Right cardiac atrium (tissue), 5 donors: ENCODE results near the gene DOCK9. TPM values are rescaled to one million over a fixed set of nuclear protein-coding genes. Genes with fewer than 3 reads are reported as not detected.
"Not testable (repeated sequence)": the region's sequence is repeated elsewhere in the genome, so short reads cannot be mapped to it uniquely, and the experiment has no call there.

ENCODE experiments used
- ATAC-seq, 2 donors: fragments of 200-7000 bp; cut with Tn5 transposase; one replicate each; pipeline versions ENCODE4 v1.8.0 to v1.9.1; 2020; ENCODE audit warnings: moderate library complexity in 2 of 2, mild to moderate bottlenecking in 1 of 2
- DNase-seq, 3 donors: peaks; one replicate each; pipeline ENCODE4 v3.0.0-alpha.2; 2020
- H3K27ac ChIP-seq: one replicate; pipeline ENCODE4 v1.5.1; 2013; ENCODE audit warnings: mild to moderate bottlenecking, low read length, control low read depth, moderate library complexity
- H3K27me3 ChIP-seq: one replicate; pipeline ENCODE4 v1.6.1; 2013; ENCODE audit not compliant: control insufficient read depth, insufficient read depth
- H3K4me1 ChIP-seq: one replicate; pipeline ENCODE4 v1.6.1; 2013; ENCODE audit warnings: low read length; ENCODE audit not compliant: control insufficient read depth, insufficient read depth
- H3K4me3 ChIP-seq: one replicate; pipeline ENCODE4 v1.5.1; 2013; ENCODE audit warnings: low read length, control low read depth
- H3K9me3 ChIP-seq: one replicate; pipeline ENCODE4 v1.6.1; 2013; ENCODE audit warnings: low read length; ENCODE audit not compliant: control insufficient read depth
- WGBS: extraction: QIAGEN DNeasy Blood & Tissue Kit; methylation state at CpG from one replicate; pipeline ENCODE4 v1.1.7; 2013; 5-methylcytosine and 5-hydroxymethylcytosine counted together
- intact Hi-C, 4 donors: fragments of 100-400 bp; cut with DNase I; formaldehyde crosslinking; loops; one replicate each; pipeline versions ENCODE4 v1.11.0 to v1.14.0; 2022 to 2023
- polyA plus RNA-seq: library from polyadenylated mRNA; stranded (reverse); fragments of 200-250 nt; gene quantifications from one replicate; pipeline ENCODE4 v1.2.3, GENCODE V29; 2013
- total RNA-seq, 4 donors: library from RNA; stranded (reverse); fragmentation: NEBNext Ultra II Directional; extraction: Animal tissue kit (Norgen Biotek cat#: 25700); gene quantifications; one replicate each; pipeline ENCODE4 v1.2.1, GENCODE V29; 2021
- donor health status: healthy with polysubstance abuse.
- donor health status: DM: no; HTN: yes; CAD: no.
- donor health status: DM: no; HTN: no; CAD: no.
- donor health status: DM: no; HTN: yes; CAD: no; lungs with severe emphysema.
- donor health status: DM: yes; HTN: yes; CAD: no.

The DOCK9 gene
- total and polyA plus RNA-seq, 5 donors: 26.8 to 59.7 (median 55.4) TPM

DNA sequence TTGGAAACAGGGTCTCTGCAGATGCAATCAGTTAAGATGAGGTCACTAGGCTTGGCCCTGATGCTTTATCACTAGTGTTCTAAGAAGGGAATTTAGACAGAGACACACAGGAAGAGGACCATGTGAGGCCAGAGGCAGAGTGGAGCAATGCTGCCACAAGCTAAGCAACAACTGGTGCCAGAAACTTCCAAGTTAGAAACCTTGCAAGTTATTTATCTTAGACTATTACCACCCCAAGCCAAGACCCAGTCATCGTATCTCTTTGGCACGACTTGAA lies 81.1 kb downstream of the DOCK9 start:
- Histone ChIP-seq H3K9me3 (no peaks in the 10 kb centered on the region), H3K4me1 (peaks cover 4% of the 10 kb centered on the region), H3K27me3 (no peaks in the 10 kb centered on the region), H3K4me3 (no peak overlapping the region), H3K27ac (no peak overlapping the region)
- WGBS: 52% methylated on average over 2 of the region's 2 CpGs
- DNase-seq (no peak), ATAC-seq (peak in 1 of 2 donors; percentile 43)
- intact Hi-C loops: no loop called here

DNA sequence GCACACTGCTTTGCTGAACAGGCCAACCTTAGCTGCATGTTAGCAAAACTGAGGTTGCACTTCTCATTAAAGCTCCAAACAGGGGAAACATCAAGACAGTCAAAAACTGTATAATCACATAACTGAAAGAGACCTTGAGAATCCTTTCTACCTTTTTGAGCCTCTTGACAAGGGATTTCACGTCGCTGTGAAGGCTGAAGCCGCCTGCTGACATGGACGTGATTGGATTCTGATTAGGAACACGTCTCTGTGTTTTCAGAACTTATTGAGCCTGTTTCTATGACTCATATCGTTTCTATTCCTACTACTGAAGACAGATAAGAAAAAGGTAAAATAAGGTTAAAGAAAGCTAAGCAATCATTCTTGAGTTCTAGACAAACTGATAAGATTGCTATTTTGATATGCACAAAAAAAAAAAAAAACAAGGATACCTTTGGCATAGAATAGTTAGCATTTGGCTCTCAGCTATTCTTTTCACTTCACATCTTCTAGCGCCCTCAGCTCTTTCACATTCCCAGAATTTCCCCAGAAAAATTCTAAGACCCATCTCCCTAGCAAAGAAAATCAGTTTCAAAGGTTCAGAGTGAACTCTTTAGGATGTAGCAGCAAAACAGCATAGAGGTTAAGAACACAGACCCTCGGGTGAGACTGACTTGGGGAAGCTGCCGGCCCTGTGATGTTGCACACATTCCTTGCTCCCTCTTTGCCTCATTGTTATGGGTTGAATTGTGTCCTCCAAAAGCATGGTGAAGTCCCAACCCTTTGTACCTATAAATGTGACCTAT lies 81.6 kb downstream of the DOCK9 start:
- intact Hi-C loops: no loop called here
- Histone ChIP-seq H3K4me1 (peaks cover 4% of the 10 kb centered on the region), H3K27ac (no peak overlapping the region), H3K9me3 (no peaks in the 10 kb centered on the region), H3K4me3 (no peak overlapping the region), H3K27me3 (no peaks in the 10 kb centered on the region)
- DNase-seq (no peak), ATAC-seq (no peak)
- 80% methylated on average over 9 of the region's 9 CpGs for WGBS

DNA sequence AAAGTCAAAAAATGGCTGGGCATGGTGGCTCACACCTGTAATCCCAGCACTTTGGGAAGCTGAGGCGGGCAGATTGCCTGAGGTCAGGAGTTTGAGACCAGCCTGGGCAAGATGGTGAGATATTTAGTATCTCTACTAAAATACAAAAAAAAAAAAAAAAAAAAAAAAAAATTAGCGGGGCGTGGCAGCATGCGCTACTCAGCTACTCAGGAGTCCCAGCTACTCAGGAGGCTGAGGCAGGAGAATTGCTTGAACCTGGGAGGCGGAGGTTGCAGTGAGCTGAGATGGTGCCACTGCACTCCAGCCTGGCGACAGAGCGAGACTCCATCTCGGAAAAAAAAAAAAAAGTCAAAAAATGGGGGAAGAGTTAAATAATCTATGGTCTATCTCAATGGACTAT lies 83.0 kb downstream of the DOCK9 start:
- intact Hi-C loops: loop anchor here in 1 of 4 donors (5.0 kb wide), 1 partner anchor 142 kb away; no protein-coding TSS in a partner anchor
- not testable (repeated sequence) for H3K4me1 ChIP-seq, H3K9me3 ChIP-seq, H3K27ac ChIP-seq, H3K27me3 ChIP-seq, H3K4me3 ChIP-seq, ATAC-seq, DNase-seq
- WGBS: 97% methylated on average over 8 of the region's 8 CpGs

DNA sequence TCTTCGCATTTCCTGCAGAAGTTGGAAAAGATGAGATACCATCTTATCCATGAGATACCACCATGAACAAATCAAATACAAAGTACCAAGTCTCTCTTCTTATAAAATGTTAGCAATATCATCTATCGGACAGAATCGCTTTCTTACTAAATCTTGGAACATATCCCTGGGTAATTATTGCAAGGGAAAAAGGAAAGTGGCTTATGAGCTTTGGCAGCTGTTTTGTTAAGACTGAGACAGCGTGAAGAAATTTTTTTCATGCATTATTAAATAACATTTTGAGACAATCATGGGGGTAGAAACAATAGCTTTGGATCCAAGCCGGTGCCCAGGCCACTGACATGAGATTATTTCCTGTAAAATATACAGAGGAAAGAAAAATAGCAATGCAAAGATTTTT lies 84.5 kb downstream of the DOCK9 start:
- Histone ChIP-seq H3K4me3 (no peak overlapping the region), H3K9me3 (no peaks in the 10 kb centered on the region), H3K27ac (no peak overlapping the region), H3K4me1 (peaks cover 7% of the 10 kb centered on the region), H3K27me3 (no peaks in the 10 kb centered on the region)
- ATAC-seq (no peak), DNase-seq (no peak)
- intact Hi-C loops: loop anchor here in 1 of 4 donors (5.0 kb wide), 1 partner anchor 144 kb away; no protein-coding TSS in a partner anchor
- 50% methylated on average over 5 of the region's 5 CpGs for WGBS

DNA sequence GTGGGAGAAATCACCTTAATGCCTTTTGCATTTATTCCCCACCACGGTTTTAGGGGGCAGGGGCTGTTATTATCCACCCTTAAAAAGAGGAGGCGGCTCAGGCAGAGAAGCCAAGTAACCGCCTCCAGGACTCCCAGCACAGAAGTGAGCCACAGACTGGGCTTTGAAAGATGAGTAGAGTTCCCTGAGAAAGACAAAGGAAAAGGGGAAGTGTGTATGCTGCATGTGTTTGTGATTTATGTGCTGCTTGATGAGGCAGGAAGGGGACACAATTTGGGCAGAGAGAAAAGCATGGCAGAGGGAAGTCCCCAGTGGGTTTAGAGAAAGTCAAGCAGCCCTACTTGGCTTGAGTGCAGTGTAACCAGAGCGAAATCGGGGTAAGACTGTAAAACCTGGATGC lies 85.0 kb downstream of the DOCK9 start:
- no peak for DNase-seq
- WGBS: 57% methylated on average over 5 of the region's 5 CpGs
- Histone ChIP-seq H3K4me1 (peaks cover 7% of the 10 kb centered on the region), H3K9me3 (no peaks in the 10 kb centered on the region), H3K27ac (no peak overlapping the region), H3K4me3 (no peak overlapping the region), H3K27me3 (no peaks in the 10 kb centered on the region)
- intact Hi-C loops: loop anchor here in 1 of 4 donors (5.0 kb wide), 1 partner anchor 144 kb away; no protein-coding TSS in a partner anchor
- peak in 1 of 2 donors; percentile 15 for ATAC-seq

GRCh38 chr13:98892077-98892476 lies 85.8 kb downstream of the DOCK9 start:
- WGBS: 51% methylated on average over 3 of the region's 3 CpGs
- Histone ChIP-seq H3K27ac (no peak overlapping the region), H3K4me3 (no peak overlapping the region), H3K9me3 (no peaks in the 10 kb centered on the region), H3K27me3 (no peaks in the 10 kb centered on the region), H3K4me1 (peaks cover 7% of the 10 kb centered on the region)
- intact Hi-C loops: loop anchor here in 1 of 4 donors (5.0 kb wide), 1 partner anchor 145 kb away; no protein-coding TSS in a partner anchor
- no peak for DNase-seq
- ATAC-seq: peak in 1 of 2 donors; percentile 25

DNA sequence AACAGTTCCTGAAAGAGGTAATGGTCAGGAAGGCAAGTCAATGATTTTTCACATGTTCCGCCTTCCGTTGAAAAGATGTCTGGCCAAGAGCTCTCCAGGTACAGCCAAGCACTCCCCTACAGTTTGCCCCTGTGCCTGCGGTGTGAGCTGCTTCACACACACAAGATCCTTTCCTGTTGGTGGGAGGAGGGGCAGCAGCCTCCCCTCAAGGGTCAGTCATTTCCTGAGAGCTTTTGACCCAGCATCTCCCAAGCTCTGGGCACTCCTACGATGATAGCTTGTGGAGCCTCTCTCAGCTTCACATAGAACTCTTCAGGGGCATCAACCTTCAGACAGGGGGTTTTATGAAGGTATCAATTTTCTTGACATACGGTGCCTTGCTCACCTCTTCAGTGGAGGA lies 86.9 kb downstream of the DOCK9 start:
- Histone ChIP-seq H3K9me3 (no peaks in the 10 kb centered on the region), H3K4me1 (peaks cover 7% of the 10 kb centered on the region), H3K27me3 (no peaks in the 10 kb centered on the region), H3K27ac (no peak overlapping the region), H3K4me3 (no peak overlapping the region)
- 75% methylated on average over 5 of the region's 5 CpGs for WGBS
- DNase-seq (no peak), ATAC-seq (peak in 1 of 2 donors; percentile 41)
- intact Hi-C loops: loop anchor here in 1 of 4 donors (5.0 kb wide), 1 partner anchor 146 kb away; no protein-coding TSS in a partner anchor

- intact Hi-C loops: loop anchor here in 1 of 4 donors (5.0 kb wide), 1 partner anchor 147 kb away; no protein-coding TSS in a partner anchor
- no peaks in the 10 kb centered on the region for H3K27me3 ChIP-seq
- no peak overlapping the region for H3K4me3 ChIP-seq
- H3K9me3 ChIP-seq: no peaks in the 10 kb centered on the region
- WGBS: 64% methylated on average over 8 of the region's 8 CpGs
- H3K4me1 ChIP-seq: peaks cover 7% of the 10 kb centered on the region
- ATAC-seq: peak in 1 of 2 donors; percentile 54
- no peak for DNase-seq
- H3K27ac ChIP-seq: no peak overlapping the region
Measured at GRCh38 chr13:98890186-98890585, 87.7 kb downstream of the DOCK9 start.

GRCh38 chr13:98889419-98890085 lies 88.3 kb downstream of the DOCK9 start:
- Histone ChIP-seq H3K4me1 (peaks cover 7% of the 10 kb centered on the region), H3K27ac (no peak overlapping the region), H3K27me3 (no peaks in the 10 kb centered on the region), H3K9me3 (no peaks in the 10 kb centered on the region), H3K4me3 (no peak overlapping the region)
- DNase-seq: no peak
- intact Hi-C loops: loop anchor here in 1 of 4 donors (5.0 kb wide), 1 partner anchor 148 kb away; no protein-coding TSS in a partner anchor
- peak in 1 of 2 donors; percentile 23 for ATAC-seq
- 79% methylated on average over 4 of the region's 4 CpGs for WGBS

- H3K9me3 ChIP-seq: no peaks in the 10 kb centered on the region
- peaks cover 7% of the 10 kb centered on the region for H3K4me1 ChIP-seq
- DNase-seq (no peak), ATAC-seq (peak in 1 of 2 donors; percentile 32)
- no peak overlapping the region for H3K4me3 ChIP-seq
- no peak overlapping the region for H3K27ac ChIP-seq
- no peaks in the 10 kb centered on the region for H3K27me3 ChIP-seq
- intact Hi-C loops: no loop called here
- 45% methylated on average over 3 of the region's 3 CpGs for WGBS
Measured at GRCh38 chr13:98888890-98889279, 89.0 kb downstream of the DOCK9 start.

GRCh38 chr13:98888222-98888889 lies 89.5 kb downstream of the DOCK9 start:
- Histone ChIP-seq H3K4me3 (no peak overlapping the region), H3K4me1 (peaks cover 7% of the 10 kb centered on the region), H3K9me3 (no peaks in the 10 kb centered on the region), H3K27ac (no peak overlapping the region), H3K27me3 (no peaks in the 10 kb centered on the region)
- intact Hi-C loops: no loop called here
- DNase-seq: no peak
- no peak for ATAC-seq
- WGBS: 82% methylated on average over 6 of the region's 6 CpGs
